H9 (cell line): ENCODE results near the gene TPRX2. TPM values are rescaled to one million over a fixed set of nuclear protein-coding genes. Genes with fewer than 3 reads are reported as not detected.

ENCODE experiments used
- DNase-seq: peaks from one replicate; pipeline ENCODE4 v3.0.0-alpha.2; 2017
- H2AFZ ChIP-seq: one replicate; pipeline ENCODE4 v1.6.1; 2013; ENCODE audit warnings: mild to moderate bottlenecking, low read length, control low read depth, moderate library complexity
- H2AK5ac ChIP-seq: 2 replicates; pipeline ENCODE4 v1.6.1; 2013; ENCODE audit warnings: low read length, control low read depth, mixed read lengths; ENCODE audit not compliant: insufficient read length
- H2BK120ac ChIP-seq: one replicate; pipeline ENCODE4 v1.6.1; 2013; ENCODE audit warnings: low read depth, mild to moderate bottlenecking, low read length, control low read depth, inconsistent platforms; ENCODE audit not compliant: poor library complexity, severe bottlenecking
- H2BK12ac ChIP-seq: 2 replicates; pipeline ENCODE4 v1.6.1; 2013; ENCODE audit warnings: low read length, control low read depth, mixed read lengths, low read depth; ENCODE audit not compliant: insufficient read length
- H2BK15ac ChIP-seq: 2 replicates; pipeline ENCODE4 v1.6.1; 2013; ENCODE audit warnings: low read depth, low read length, control low read depth
- H2BK20ac ChIP-seq: one replicate; pipeline ENCODE4 v1.6.1; 2013; ENCODE audit warnings: low read depth, mild to moderate bottlenecking, low read length, control low read depth, inconsistent platforms; ENCODE audit not compliant: poor library complexity, severe bottlenecking
- H2BK5ac ChIP-seq: 2 replicates; pipeline ENCODE4 v1.6.1; 2013; ENCODE audit warnings: low read length, control low read depth, mixed read lengths; ENCODE audit not compliant: insufficient read length
- H3K14ac ChIP-seq: 2 replicates; pipeline ENCODE4 v1.6.1; 2013; ENCODE audit warnings: low read length, control low read depth; ENCODE audit not compliant: insufficient read depth
- H3K18ac ChIP-seq: 2 replicates; pipeline ENCODE4 v1.6.1; 2013; ENCODE audit warnings: low read depth, mild to moderate bottlenecking, mixed read lengths, low read length, control low read depth; ENCODE audit not compliant: insufficient read length
- H3K23ac ChIP-seq: 2 replicates; pipeline ENCODE4 v1.6.1; 2013; ENCODE audit warnings: low read length, control low read depth, mixed read lengths, low read depth; ENCODE audit not compliant: insufficient read length
- H3K23me2 ChIP-seq: 2 replicates; pipeline ENCODE4 v1.6.1; 2013; ENCODE audit warnings: low read depth, mild to moderate bottlenecking, mixed read lengths, low read length, control low read depth; ENCODE audit not compliant: insufficient read length, poor library complexity, severe bottlenecking
- H3K27ac ChIP-seq: 2 replicates; pipeline ENCODE4 v1.5.1; 2013; ENCODE audit warnings: low read length, control low read depth, mixed read lengths, low read depth; ENCODE audit not compliant: insufficient read length
- H3K27me3 ChIP-seq: 2 replicates; pipeline ENCODE4 v1.6.1; 2013; ENCODE audit warnings: low read length, control low read depth, inconsistent platforms; ENCODE audit not compliant: insufficient read depth
- H3K4ac ChIP-seq: 2 replicates; pipeline ENCODE4 v1.6.1; 2013; ENCODE audit warnings: low read depth, mild to moderate bottlenecking, control low read depth, inconsistent platforms, low read length, moderate library complexity
- H3K4me1 ChIP-seq: 2 replicates; pipeline ENCODE4 v1.6.1; 2013; ENCODE audit warnings: low read length, control low read depth, inconsistent platforms; ENCODE audit not compliant: insufficient read depth
- H3K4me2 ChIP-seq: 2 replicates; pipeline ENCODE4 v1.6.1; 2013; ENCODE audit warnings: low read length, control low read depth, mixed read lengths; ENCODE audit not compliant: insufficient read length, insufficient read depth
- H3K56ac ChIP-seq: 2 replicates; pipeline ENCODE4 v1.6.1; 2013; ENCODE audit warnings: low read depth, mild to moderate bottlenecking, mixed read lengths, low read length, control low read depth; ENCODE audit not compliant: insufficient read length
- H3K79me1 ChIP-seq: 2 replicates; pipeline ENCODE4 v1.6.1; 2013; ENCODE audit warnings: low read depth, mild to moderate bottlenecking, moderate library complexity, low read length, control low read depth, inconsistent platforms; ENCODE audit not compliant: insufficient read depth, poor library complexity, severe bottlenecking
- H3K79me2 ChIP-seq: 2 replicates; pipeline ENCODE4 v1.6.1; 2013; ENCODE audit warnings: low read length, control low read depth, inconsistent platforms; ENCODE audit not compliant: insufficient read depth
- H3K9ac ChIP-seq: 2 replicates; pipeline ENCODE4 v1.6.1; 2013; ENCODE audit warnings: low read length, control low read depth, mixed read lengths; ENCODE audit not compliant: insufficient read length; ENCODE audit errors: extremely low read depth
- H3K9me3 ChIP-seq: one replicate; pipeline ENCODE4 v1.6.1; 2013; ENCODE audit warnings: low read depth, low read length, inconsistent platforms; ENCODE audit not compliant: control insufficient read depth
- H3T11ph ChIP-seq: one replicate; pipeline ENCODE4 v1.6.1; 2013; ENCODE audit warnings: mild to moderate bottlenecking, low read length, control low read depth, inconsistent platforms
- H4K20me1 ChIP-seq: one replicate; pipeline ENCODE4 v1.6.1; 2013; ENCODE audit not compliant: control insufficient read depth, insufficient read length, insufficient read depth
- H4K5ac ChIP-seq: 2 replicates; pipeline ENCODE4 v1.6.1; 2013; ENCODE audit warnings: low read depth, mild to moderate bottlenecking, mixed read lengths, low read length, control low read depth; ENCODE audit not compliant: insufficient read length
- H4K8ac ChIP-seq: replicated peaks from 2 replicates; pipeline ENCODE4 v1.6.1; 2013; ENCODE audit warnings: low read length, control low read depth, mixed read lengths, low read depth; ENCODE audit not compliant: insufficient read length
- H4K91ac ChIP-seq: 2 replicates; pipeline ENCODE4 v1.6.1; 2013; ENCODE audit warnings: low read depth, mild to moderate bottlenecking, moderate library complexity, mixed read lengths, low read length, control low read depth; ENCODE audit not compliant: insufficient read length
- H3K27ac Mint-ChIP-seq, 3 experiments: 2 replicates in 2 of 3; 3 replicates in 1 of 3; pipeline ENCODE4 v1.8.0; 2020 to 2021; ENCODE audit warnings: mixed read lengths in 3 of 3, mild to moderate bottlenecking in 1 of 3, moderate library complexity in 1 of 3
- H3K27me3 Mint-ChIP-seq: 2 replicates; pipeline ENCODE4 v1.8.0; 2021; ENCODE audit warnings: low read depth, mild to moderate bottlenecking, moderate library complexity, mixed read lengths
- H3K36me3 Mint-ChIP-seq, 3 experiments: 2 replicates in 2 of 3; 3 replicates in 1 of 3; pipeline ENCODE4 v1.8.0; 2020 to 2021; ENCODE audit warnings: low read depth in 3 of 3, mixed read lengths in 3 of 3; ENCODE audit not compliant: insufficient read depth in 1 of 3
- H3K4me1 Mint-ChIP-seq, 2 experiments: 2 replicates each; pipeline ENCODE4 v1.8.0; 2020; ENCODE audit warnings: mixed read lengths in 2 of 2
- H3K4me3 Mint-ChIP-seq, 2 experiments: 2 replicates in 1 of 2; 3 replicates in 1 of 2; pipeline ENCODE4 v1.8.0; 2020 to 2021; ENCODE audit warnings: mild to moderate bottlenecking in 2 of 2, mixed read lengths in 2 of 2, moderate library complexity in 1 of 2
- H3K9me3 Mint-ChIP-seq, 2 experiments: 2 replicates in 1 of 2; 3 replicates in 1 of 2; pipeline ENCODE4 v1.8.0; 2020; ENCODE audit warnings: mild to moderate bottlenecking in 2 of 2, mixed read lengths in 2 of 2, moderate library complexity in 1 of 2
- CTCF ChIP-seq: fragments of 200-600 bp; sonication (generic); conservative IDR thresholded peaks from 3 replicates; pipeline ENCODE4 v1.8.0; 2021; ENCODE audit warnings: antibody characterized with exemption, mild to moderate bottlenecking
- WGBS: extraction: QIAGEN DNeasy Blood & Tissue Kit; methylation state at CpG from one replicate; pipeline ENCODE4 v1.1.7; 2013; ENCODE audit warnings: missing lambda C conversion rate, low lambda C conversion rate, mixed read lengths; ENCODE audit not compliant: insufficient read length; ENCODE audit errors: extremely low coverage; 5-methylcytosine and 5-hydroxymethylcytosine counted together
- total RNA-seq: library from RNA; stranded (reverse); gene quantifications from 2 replicates; pipeline ENCODE4 v1.2.1, GENCODE V29; 2021

The TPRX2 gene
- total RNA-seq, 1 experiment from 2014 or later, result not detected

DNA sequence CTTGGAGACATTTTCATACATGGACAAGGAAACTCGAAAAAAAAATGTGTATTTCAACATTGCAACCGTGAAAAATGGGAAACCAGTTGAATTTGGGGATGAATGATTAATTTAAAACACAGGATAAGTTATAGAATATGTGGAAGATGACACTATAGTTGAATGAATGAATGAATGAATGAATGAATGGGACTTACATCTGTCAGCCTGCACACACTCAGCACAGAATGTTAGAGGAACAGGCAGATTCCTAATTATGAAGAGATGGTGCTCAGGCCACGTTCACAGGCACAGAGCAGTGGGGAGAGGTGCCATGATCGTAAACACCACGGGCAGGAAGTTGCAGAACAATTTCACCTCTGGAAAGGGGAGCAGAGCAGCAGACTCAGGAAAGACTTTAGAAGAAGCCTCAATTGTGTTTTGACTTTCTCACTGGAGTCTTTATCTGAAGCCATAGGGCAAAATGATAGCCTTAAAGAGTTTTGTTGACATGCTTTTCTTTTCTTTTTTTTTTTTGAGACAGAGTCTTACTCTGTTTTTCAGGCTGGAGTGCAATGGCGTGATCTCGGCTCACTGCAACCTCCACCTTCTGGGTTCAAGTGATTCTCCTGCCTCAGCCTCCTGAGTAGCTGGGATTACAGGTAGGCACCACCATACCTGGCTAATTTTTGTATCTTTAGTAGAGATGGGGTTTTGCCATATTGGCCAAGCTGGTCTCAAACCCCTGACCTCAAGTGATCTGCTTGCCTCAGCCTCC is 32.0 kb downstream of the TPRX2 start:
- no peak overlapping the region for H3K4me3 Mint-ChIP-seq
- H3K14ac ChIP-seq, result no peak overlapping the region
- no peaks in the 10 kb centered on the region for H3K79me1 ChIP-seq

More for the DNA sequence above, 32.0 kb downstream of the TPRX2 start:
- Histone ChIP-seq H3K4ac (no peak overlapping the region), H3K4me1 (no peaks in the 10 kb centered on the region), H2BK5ac (no peak overlapping the region), H3K18ac (no peak overlapping the region), H4K20me1 (no peaks in the 10 kb centered on the region), H3K9ac (no peak overlapping the region), H3K9me3 (peaks cover 5% of the 10 kb centered on the region), H3K79me2 (no peaks in the 10 kb centered on the region), H2AK5ac (no peak overlapping the region), H2AFZ (no peak overlapping the region), H3K27ac (no peak overlapping the region), H4K91ac (no peak overlapping the region), H3K23ac (no peak overlapping the region), H2BK120ac (no peak overlapping the region), H3K23me2 (no peaks in the 10 kb centered on the region), H2BK15ac (no peak overlapping the region), H3K4me2 (no peak overlapping the region), H2BK20ac (no peak overlapping the region), H3K56ac (no peak overlapping the region), H4K8ac (no peak overlapping the region), H2BK12ac (no peak overlapping the region), H3T11ph (no peak overlapping the region), H4K5ac (no peak overlapping the region), H3K27me3 (no peaks in the 10 kb centered on the region)
- no peak for DNase-seq
- H3K9me3 Mint-ChIP-seq, result peaks cover 8 to 15% of the 10 kb centered on the region in 2 experiments; a peak in 4 of 5 replicates
- H3K27ac Mint-ChIP-seq, result no peak overlapping the region; a peak in 1 of 7 replicates
- H3K27me3 Mint-ChIP-seq, result no peaks in the 10 kb centered on the region; the same call in 1 of the 2 replicates
- WGBS, result no CpG with 5 or more reads among the region's 7 CpGs
- no peak for TF ChIP-seq CTCF
- H3K36me3 Mint-ChIP-seq, result peaks cover 4 to 13% (median 11%) of the 10 kb centered on the region in 3 experiments; a peak in 5 of 7 replicates
- peaks cover 0 to 3% of the 10 kb centered on the region in 2 experiments; a peak in 1 of 4 replicates for H3K4me1 Mint-ChIP-seq
